ENCODE data around the gene C2orf68. TPM values are rescaled to one million over a fixed set of nuclear protein-coding genes. Genes with fewer than 3 reads are reported as not detected.
A peak's percentile ranks its signal among the peaks of the same experiment; 100 is the strongest.

C2orf68 gene
- polyA plus RNA-seq, 3 donors, result 24.2 to 32.9 (median 30.7) TPM

DNA sequence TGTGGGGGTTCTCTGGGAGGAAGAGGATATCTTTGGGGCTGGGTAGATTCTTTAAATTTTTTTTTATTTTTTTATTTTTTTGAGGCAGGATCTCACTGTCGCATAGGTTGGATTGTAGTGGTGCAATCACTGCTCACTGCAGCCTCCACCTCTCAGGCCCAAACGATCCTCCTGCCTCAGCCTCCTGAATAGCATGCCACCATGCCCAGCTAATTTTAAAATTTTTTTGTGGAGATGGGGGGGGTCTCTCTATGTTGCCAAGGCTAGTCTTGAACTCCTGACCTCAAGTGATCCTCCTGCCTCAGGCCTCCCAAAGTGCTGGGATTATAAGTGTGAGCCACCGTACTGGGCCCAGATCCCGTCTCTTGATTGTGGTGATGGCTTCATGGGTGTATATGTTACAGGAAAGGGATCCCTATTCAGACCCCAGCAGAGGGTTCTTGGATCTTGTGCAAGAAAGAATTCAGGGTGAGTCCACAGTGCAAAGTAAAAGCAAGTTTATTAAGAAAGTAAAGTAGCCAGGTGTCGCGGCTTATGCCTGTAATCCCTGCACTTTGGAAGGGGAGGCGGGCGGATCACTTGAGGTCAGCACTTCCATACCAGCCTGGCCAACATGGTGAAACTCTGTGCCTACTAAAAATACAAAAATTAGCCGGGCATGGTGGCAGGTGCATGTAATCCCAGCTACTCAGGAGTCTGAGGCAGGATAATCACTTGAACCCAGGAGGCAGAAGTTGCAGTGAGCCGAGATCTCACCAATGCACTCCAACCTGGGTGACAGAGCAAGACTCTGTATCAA lies 2.0 kb upstream of the C2orf68 start:
- peaks cover 41% of the 10 kb centered on the region for H4K20me1 ChIP-seq (ENCODE audit: insufficient read depth, low read length)
- H3K4me3 Mint-ChIP-seq, result no peak overlapping the region
- no peak overlapping the region for H2AFZ ChIP-seq (ENCODE audit: insufficient read depth, low read depth, low read length, poor library complexity, severe bottlenecking)
- H3K79me2 ChIP-seq (ENCODE audit: insufficient read depth, low read length), result peaks cover 55% of the 10 kb centered on the region
- no peaks in the 10 kb centered on the region for H3K9me3 ChIP-seq (replicated peaks in 1 of 2; ENCODE audit: control insufficient read depth in 1 of 2, insufficient read depth in 1 of 2, low read length in 2 of 2)
- peaks cover 6 to 10% of the 10 kb centered on the region in 2 donors for H3K36me3 ChIP-seq (replicated peaks in 1 of 2; ENCODE audit: control insufficient read depth in 1 of 2, insufficient read depth in 2 of 2, low read length in 2 of 2)
- H3K27ac Mint-ChIP-seq, result peak overlapping the region in 2 of 7 donors; percentile 17 to 62
- 97% methylated on average over 5 of the region's 10 CpGs for WGBS (ENCODE audit: insufficient coverage)
- intact Hi-C loops (cut with micrococcal nuclease), result loop anchor here (10.0 kb wide), 2 partner anchors 199 to 491 kb away; partner anchors contain the start of genes POLR1A (in 2 of the 2), PTCD3 (in 2 of the 2), CAPG (in 1 of the 2) and SH2D6 (in 1 of the 2)
- no peak for TF ChIP-seq CTCF (IDR thresholded peaks at IDR 0.05)
- H3K27me3 ChIP-seq (ENCODE audit: control insufficient read depth in 2 of 2, insufficient read depth in 2 of 2, low read length in 2 of 2), result no peaks in the 10 kb centered on the region
- H3K36me3 Mint-ChIP-seq, result peaks cover 9 to 27% of the 10 kb centered on the region in 2 donors
- H3K9me3 Mint-ChIP-seq, result peaks cover 0 to 1% (median 0%) of the 10 kb centered on the region in 7 donors
- peaks cover 34 to 48% of the 10 kb centered on the region in 2 donors for H3K4me1 ChIP-seq (ENCODE audit: control insufficient read depth in 1 of 2, insufficient read depth in 2 of 2, low read length in 2 of 2)
- H3K4me3 ChIP-seq (replicated peaks in 1 of 3; ENCODE audit: low read depth in 2 of 3, low read length in 3 of 3), result no peak overlapping the region
- peaks cover 0 to 1% (median 0%) of the 10 kb centered on the region in 3 donors for H3K27me3 Mint-ChIP-seq (ENCODE audit: low read depth in 3 of 3)
- H3K4me1 Mint-ChIP-seq, result peaks cover 32% of the 10 kb centered on the region
- H3K27ac ChIP-seq (ENCODE audit: low read depth in 1 of 2, low read length in 2 of 2), result no peak overlapping the region
- no peak for DNase-seq
- H3K9ac ChIP-seq (ENCODE audit: insufficient read depth, low read length, poor library complexity, severe bottlenecking), result no peak overlapping the region
- no peak overlapping the region for H3K4me2 ChIP-seq (replicated peaks; ENCODE audit: extremely low read depth, low read length, poor library complexity, severe bottlenecking)

- H3K4me3 ChIP-seq (replicated peaks in 1 of 3; ENCODE audit: low read depth in 2 of 3, low read length in 3 of 3), result peak overlapping the region; percentile 57 to 93 (median 86)
- peaks cover 0 to 1% (median 0%) of the 10 kb centered on the region in 7 donors for H3K9me3 Mint-ChIP-seq
- H3K27ac Mint-ChIP-seq, result peak overlapping the region; percentile 31 to 94 (median 88)
- TF ChIP-seq CTCF (IDR thresholded peaks at IDR 0.05), result no peak
- peak overlapping the region; percentile 96 for H2AFZ ChIP-seq (ENCODE audit: insufficient read depth, low read depth, low read length, poor library complexity, severe bottlenecking)
- peaks cover 24 to 36% of the 10 kb centered on the region in 2 donors for H3K36me3 Mint-ChIP-seq
- H3K4me3 Mint-ChIP-seq, result peak overlapping the region; percentile 97 to 100
- peaks cover 21 to 32% of the 10 kb centered on the region in 2 donors for H3K36me3 ChIP-seq (replicated peaks in 1 of 2; ENCODE audit: control insufficient read depth in 1 of 2, insufficient read depth in 2 of 2, low read length in 2 of 2)
- H3K9ac ChIP-seq (ENCODE audit: insufficient read depth, low read length, poor library complexity, severe bottlenecking), result peak overlapping the region; percentile 89
- H3K4me1 ChIP-seq (ENCODE audit: control insufficient read depth in 1 of 2, insufficient read depth in 2 of 2, low read length in 2 of 2), result peaks cover 24 to 34% of the 10 kb centered on the region in 2 donors
- intact Hi-C loops (cut with micrococcal nuclease), result loop anchor here (10.0 kb wide), 2 partner anchors 196 to 494 kb away; partner anchors contain the start of genes POLR1A (in 2 of the 2), PTCD3 (in 2 of the 2), CAPG (in 1 of the 2) and SH2D6 (in 1 of the 2)
- H3K27ac ChIP-seq (ENCODE audit: low read depth in 1 of 2, low read length in 2 of 2), result peak overlapping the region in 1 of 2 donors; percentile 87
- peak overlapping the region; percentile 95 for H3K4me2 ChIP-seq (replicated peaks; ENCODE audit: extremely low read depth, low read length, poor library complexity, severe bottlenecking)
- H3K4me1 Mint-ChIP-seq, result peaks cover 25% of the 10 kb centered on the region
- 14% methylated on average over 23 of the region's 24 CpGs for WGBS (ENCODE audit: insufficient coverage)
- no peaks in the 10 kb centered on the region for H3K27me3 ChIP-seq (ENCODE audit: control insufficient read depth in 2 of 2, insufficient read depth in 2 of 2, low read length in 2 of 2)
- H3K79me2 ChIP-seq (ENCODE audit: insufficient read depth, low read length), result peaks cover 35% of the 10 kb centered on the region
- peaks cover 45% of the 10 kb centered on the region for H4K20me1 ChIP-seq (ENCODE audit: insufficient read depth, low read length)
- H3K27me3 Mint-ChIP-seq (ENCODE audit: low read depth in 3 of 3), result peaks cover 0 to 1% (median 0%) of the 10 kb centered on the region in 3 donors
- DNase-seq, result no peak
- H3K9me3 ChIP-seq (replicated peaks in 1 of 2; ENCODE audit: control insufficient read depth in 1 of 2, insufficient read depth in 1 of 2, low read length in 2 of 2), result no peaks in the 10 kb centered on the region
Observed at GRCh38 chr2:85611217-85611704, 605 bp downstream of the C2orf68 start.

Data from CD14-positive monocyte (primary cell).